ENCODE measurements around the gene CPEB3. TPM values are rescaled to one million over a fixed set of nuclear protein-coding genes. Genes with fewer than 3 reads are reported as not detected.

CPEB3 gene
- total RNA-seq, 1 donor from 2014 or later: 13.6 TPM

- intact Hi-C loops (cut with micrococcal nuclease): no loop called here
- H3K27ac ChIP-seq (replicated peaks): peak overlapping the region; percentile 92
Observed at GRCh38 chr10:92242910-92243671, 47.8 kb downstream of the CPEB3 start.

GRCh38 chr10:92242380-92242779, 48.5 kb downstream of the CPEB3 start:
- Histone ChIP-seq H3K36me3 (no peaks in the 10 kb centered on the region), H3K27me3 (ENCODE audit: low read depth) (no peaks in the 10 kb centered on the region), H3K9me3 (replicated peaks) (no peaks in the 10 kb centered on the region), H3K4me1 (peaks cover 66% of the 10 kb centered on the region), H3K4me3 (peak overlapping the region; percentile 81), H3K27ac (replicated peaks) (peak overlapping the region; percentile 92)
- intact Hi-C loops (cut with micrococcal nuclease): no loop called here
- no peak for TF ChIP-seq CTCF (IDR thresholded peaks at IDR 0.05; ENCODE audit: borderline replicate concordance)
- no peak for DNase-seq

More at GRCh38 chr10:92242910-92243671, 47.8 kb downstream of the CPEB3 start:
- TF ChIP-seq CTCF (IDR thresholded peaks at IDR 0.05; ENCODE audit: borderline replicate concordance): no peak
- no peaks in the 10 kb centered on the region for H3K36me3 ChIP-seq
- H3K9me3 ChIP-seq (replicated peaks): no peaks in the 10 kb centered on the region
- H3K4me1 ChIP-seq: peaks cover 59% of the 10 kb centered on the region
- peak; percentile 45 for DNase-seq
- no peaks in the 10 kb centered on the region for H3K27me3 ChIP-seq (ENCODE audit: low read depth)
- H3K4me3 ChIP-seq: peak overlapping the region; percentile 81

GRCh38 chr10:92241501-92241900, 49.4 kb downstream of the CPEB3 start:
- intact Hi-C loops (cut with micrococcal nuclease): no loop called here
- peak overlapping the region; percentile 81 for H3K4me3 ChIP-seq
- peaks cover 67% of the 10 kb centered on the region for H3K4me1 ChIP-seq

GRCh38 chr10:92241158-92241500, 49.7 kb downstream of the CPEB3 start:
- peak overlapping the region; percentile 81 for H3K4me3 ChIP-seq
- no peak for TF ChIP-seq CTCF (IDR thresholded peaks at IDR 0.05; ENCODE audit: borderline replicate concordance)
- intact Hi-C loops (cut with micrococcal nuclease): no loop called here
- H3K9me3 ChIP-seq (replicated peaks): no peaks in the 10 kb centered on the region
- DNase-seq: no peak
- H3K27ac ChIP-seq (replicated peaks): peak overlapping the region; percentile 92
- no peaks in the 10 kb centered on the region for H3K36me3 ChIP-seq
- H3K27me3 ChIP-seq (ENCODE audit: low read depth): no peaks in the 10 kb centered on the region
- peaks cover 70% of the 10 kb centered on the region for H3K4me1 ChIP-seq

More at GRCh38 chr10:92241501-92241900, 49.4 kb downstream of the CPEB3 start:
- H3K36me3 ChIP-seq: no peaks in the 10 kb centered on the region
- H3K27ac ChIP-seq (replicated peaks): peak overlapping the region; percentile 92
- TF ChIP-seq CTCF (IDR thresholded peaks at IDR 0.05; ENCODE audit: borderline replicate concordance): no peak
- no peak for DNase-seq
- no peaks in the 10 kb centered on the region for H3K27me3 ChIP-seq (ENCODE audit: low read depth)
- H3K9me3 ChIP-seq (replicated peaks): no peaks in the 10 kb centered on the region

- H3K27me3 ChIP-seq (ENCODE audit: low read depth): no peaks in the 10 kb centered on the region
- H3K27ac ChIP-seq (replicated peaks): peak overlapping the region; percentile 92
- intact Hi-C loops (cut with micrococcal nuclease): no loop called here
- H3K4me3 ChIP-seq: peak overlapping the region; percentile 81
- H3K36me3 ChIP-seq: no peaks in the 10 kb centered on the region
- H3K4me1 ChIP-seq: peaks cover 75% of the 10 kb centered on the region
- no peak for DNase-seq
- TF ChIP-seq CTCF (IDR thresholded peaks at IDR 0.05; ENCODE audit: borderline replicate concordance): no peak
- no peaks in the 10 kb centered on the region for H3K9me3 ChIP-seq (replicated peaks)
Observed at GRCh38 chr10:92240289-92241157, 50.4 kb downstream of the CPEB3 start.

All from left ventricle myocardium inferior (tissue), 1 donor.